Stomach (tissue), 9 donors: Measurements from ENCODE around the gene HHIP. TPM values are rescaled to one million over a fixed set of nuclear protein-coding genes. Genes with fewer than 3 reads are reported as not detected.

Source experiments
- DNase-seq, 2 donors: peaks; one replicate each; pipeline versions ENCODE4 v3.0.0 to v3.0.0-alpha.2; 2013 to 2019
- H3K27ac ChIP-seq, 5 donors: fragments of 200-600 bp in 4 of 5; sonication (generic) in 4 of 5; one replicate each; pipeline ENCODE4 v1.5.1; 2013 to 2019; ENCODE audit warnings: mild to moderate bottlenecking in 1 of 5, moderate library complexity in 1 of 5
- H3K27me3 ChIP-seq, 3 donors: fragments of 200-600 bp; sonication (generic); one replicate each; pipeline ENCODE4 v1.5.1; 2017 to 2019; ENCODE audit warnings: mixed run types in 1 of 3
- H3K36me3 ChIP-seq, 4 donors: fragments of 200-600 bp; sonication (generic); 1 replicate in 3 of 4; 2 replicates in 1 of 4; pipeline ENCODE4 v1.5.1; 2016 to 2019
- H3K4me1 ChIP-seq, 4 donors: fragments of 200-600 bp; sonication (generic); one replicate each; pipeline ENCODE4 v1.5.1; 2016 to 2019
- H3K4me3 ChIP-seq, 4 donors: fragments of 200-600 bp; sonication (generic) in 3 of 4; one replicate each; pipeline ENCODE4 v1.5.1; 2016 to 2019; ENCODE audit warnings: mild to moderate bottlenecking in 1 of 4
- H3K9me3 ChIP-seq, 4 donors: fragments of 200-600 bp; sonication (generic); one replicate each; pipeline ENCODE4 v1.5.1; 2016 to 2019
- EP300 ChIP-seq: sonication (generic); formaldehyde crosslinking; IDR thresholded peaks from one replicate; pipeline ENCODE4 v1.6.1; 2017; ENCODE audit warnings: antibody characterized with exemption
- POLR2A ChIP-seq, 4 donors: fragments of 450-650 bp; IDR thresholded peaks; one replicate each; pipeline ENCODE4 v1.6.1; 2016; ENCODE audit warnings: antibody characterized with exemption in 4 of 4, control low read depth in 2 of 4, mild to moderate bottlenecking in 1 of 4, moderate library complexity in 1 of 4
- POLR2AphosphoS5 ChIP-seq, 3 donors: sonication (generic); formaldehyde crosslinking; IDR thresholded peaks; one replicate each; pipeline ENCODE4 v1.6.1; 2016; ENCODE audit warnings: antibody characterized with exemption in 3 of 3
- WGBS, 5 donors: extraction: QIAGEN DNeasy Blood & Tissue Kit in 3 of 5; methylation state at CpG; one replicate each; pipeline versions ENCODE4 v1.1.5 to v1.1.7; 2013 to 2018; 5-methylcytosine and 5-hydroxymethylcytosine counted together
- intact Hi-C: fragments of 100-400 bp; cut with DNase I; formaldehyde crosslinking; loops from one replicate; pipeline ENCODE4 v1.15.1; 2023; ENCODE audit warnings: low total_unique reads
- polyA plus RNA-seq, 3 donors: library from polyadenylated mRNA; stranded (reverse); fragments of 200-250 nt; gene quantifications; one replicate each; pipeline ENCODE4 v1.2.3, GENCODE V29; 2013
- total RNA-seq, 5 donors: library from RNA; depleted of rRNA; stranded (reverse); fragments of >200 nt; gene quantifications; one replicate each; pipeline versions ENCODE4 v1.1.0 to v1.2.3, GENCODE V29; 2014 to 2016
- TF ChIP-seq, protein P1 (sequence below), 7 experiments: fragments of 450-650 bp in 4 of 7; fragments of 200-600 bp in 3 of 7; sonication (generic) in 3 of 7; IDR thresholded peaks; one replicate each; pipeline ENCODE4 v1.5.1; 2016 to 2019; ENCODE audit warnings: antibody characterized with exemption in 7 of 7, control low read depth in 2 of 7, mild to moderate bottlenecking in 1 of 7
- donor health status: healthy with polysubstance abuse.
- donor health status: Bipolar disorder and iron deficiency.
- donor health status: healthy.

The HHIP gene
- total and polyA plus RNA-seq, 8 donors, result 0.29 to 33.0 (median 3.5) TPM; not detected in 1

DNA sequence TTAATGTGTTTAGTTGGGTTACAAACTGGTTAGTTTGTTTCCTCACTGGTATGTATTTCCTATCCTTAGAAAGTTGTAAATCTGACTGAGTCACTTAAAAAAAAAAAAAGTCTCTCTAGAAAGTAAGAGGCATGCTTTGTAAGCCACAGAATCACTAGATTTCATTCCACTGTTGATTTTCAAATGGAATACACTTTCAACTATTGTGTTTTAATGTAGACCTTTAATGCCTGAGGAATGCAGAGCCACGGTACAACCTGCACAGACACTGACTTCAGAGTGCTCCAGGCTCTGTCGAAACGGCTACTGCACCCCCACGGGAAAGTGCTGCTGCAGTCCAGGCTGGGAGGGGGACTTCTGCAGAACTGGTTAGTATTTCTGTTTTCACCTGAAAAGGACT is 88.6 kb downstream of the HHIP start:
- no peak overlapping the region for H3K4me3 ChIP-seq
- 21 to 35% (median 25%) methylated on average over 4 of the region's 4 CpGs for WGBS, 5 donors
- no peak overlapping the region for H3K27ac ChIP-seq
- H3K36me3 ChIP-seq, result no peaks in the 10 kb centered on the region
- no peaks in the 10 kb centered on the region for H3K9me3 ChIP-seq
- intact Hi-C loops, result no loop called here
- H3K4me1 ChIP-seq, result no peaks in the 10 kb centered on the region
- no peaks in the 10 kb centered on the region for H3K27me3 ChIP-seq
- TF ChIP-seq EP300 (no peak), POLR2A (IDR thresholded peaks at IDR 0.05) (no peak), POLR2AphosphoS5 (IDR thresholded peaks at IDR 0.05) (no peak)
- TF ChIP-seq, protein P1, sequence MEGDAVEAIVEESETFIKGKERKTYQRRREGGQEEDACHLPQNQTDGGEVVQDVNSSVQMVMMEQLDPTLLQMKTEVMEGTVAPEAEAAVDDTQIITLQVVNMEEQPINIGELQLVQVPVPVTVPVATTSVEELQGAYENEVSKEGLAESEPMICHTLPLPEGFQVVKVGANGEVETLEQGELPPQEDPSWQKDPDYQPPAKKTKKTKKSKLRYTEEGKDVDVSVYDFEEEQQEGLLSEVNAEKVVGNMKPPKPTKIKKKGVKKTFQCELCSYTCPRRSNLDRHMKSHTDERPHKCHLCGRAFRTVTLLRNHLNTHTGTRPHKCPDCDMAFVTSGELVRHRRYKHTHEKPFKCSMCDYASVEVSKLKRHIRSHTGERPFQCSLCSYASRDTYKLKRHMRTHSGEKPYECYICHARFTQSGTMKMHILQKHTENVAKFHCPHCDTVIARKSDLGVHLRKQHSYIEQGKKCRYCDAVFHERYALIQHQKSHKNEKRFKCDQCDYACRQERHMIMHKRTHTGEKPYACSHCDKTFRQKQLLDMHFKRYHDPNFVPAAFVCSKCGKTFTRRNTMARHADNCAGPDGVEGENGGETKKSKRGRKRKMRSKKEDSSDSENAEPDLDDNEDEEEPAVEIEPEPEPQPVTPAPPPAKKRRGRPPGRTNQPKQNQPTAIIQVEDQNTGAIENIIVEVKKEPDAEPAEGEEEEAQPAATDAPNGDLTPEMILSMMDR (IDR thresholded peaks at IDR 0.05), result no peak
- no peak for DNase-seq

DNA sequence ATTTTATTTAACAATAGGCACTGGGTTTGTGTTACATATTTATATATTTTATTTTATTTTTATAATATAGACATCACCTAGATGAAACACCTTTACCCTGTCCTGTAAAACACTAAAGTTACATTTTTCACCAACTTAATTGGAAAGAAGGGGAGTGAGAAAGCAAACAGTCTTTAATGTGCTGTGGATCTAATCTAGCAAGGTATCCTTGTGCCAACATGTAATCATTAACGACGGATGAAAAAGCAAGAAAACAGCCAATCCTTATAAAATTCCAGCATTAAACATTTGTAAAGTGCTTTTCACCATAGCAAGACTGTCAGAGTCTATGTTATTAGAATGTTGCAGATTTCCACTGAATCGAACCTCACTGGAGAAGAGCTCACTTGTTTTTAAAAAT is 92.7 kb downstream of the HHIP start:
- Histone ChIP-seq H3K9me3 (no peaks in the 10 kb centered on the region), H3K27me3 (no peaks in the 10 kb centered on the region), H3K27ac (no peak overlapping the region), H3K4me3 (no peak overlapping the region), H3K36me3 (no peaks in the 10 kb centered on the region), H3K4me1 (no peaks in the 10 kb centered on the region)
- no peak for DNase-seq
- no peak for TF ChIP-seq EP300
- no peak for TF ChIP-seq POLR2AphosphoS5 (IDR thresholded peaks at IDR 0.05)
- TF ChIP-seq, protein P1 (IDR thresholded peaks at IDR 0.05), result no peak
- TF ChIP-seq POLR2A (IDR thresholded peaks at IDR 0.05), result no peak
- WGBS, 5 donors, result 36 to 54% (median 45%) methylated on average over 3 of the region's 3 CpGs
- intact Hi-C loops, result no loop called here

DNA sequence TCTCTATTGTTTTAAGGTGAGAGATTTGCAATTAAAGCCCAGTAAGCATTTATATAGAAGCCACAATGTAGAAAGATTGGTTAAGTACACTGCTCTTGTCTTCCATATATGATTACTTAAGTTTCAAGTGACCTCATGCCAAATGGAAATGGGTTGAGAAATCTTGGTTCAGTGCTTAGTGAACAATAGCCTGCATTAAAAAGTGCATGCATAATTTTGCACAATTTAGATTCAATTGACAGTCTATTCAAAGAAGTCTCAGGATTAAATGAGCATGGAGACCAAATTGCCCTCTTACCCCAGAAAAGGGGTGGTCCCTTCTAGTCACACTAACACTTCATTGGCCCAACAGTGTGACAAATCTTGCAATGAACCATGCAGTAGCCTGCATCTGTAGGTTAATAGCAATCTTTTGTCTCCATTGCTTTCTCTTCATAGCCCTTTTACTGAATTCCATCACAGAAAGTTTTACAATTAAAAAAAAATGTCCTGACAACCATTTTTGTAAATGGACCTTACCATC is 93.6 kb downstream of the HHIP start:
- intact Hi-C loops, result no loop called here
- H3K4me1 ChIP-seq, result no peaks in the 10 kb centered on the region
- no peaks in the 10 kb centered on the region for H3K36me3 ChIP-seq
- no peaks in the 10 kb centered on the region for H3K27me3 ChIP-seq
- H3K4me3 ChIP-seq, result no peak overlapping the region
- no peak for TF ChIP-seq POLR2A (IDR thresholded peaks at IDR 0.05)
- TF ChIP-seq POLR2AphosphoS5 (IDR thresholded peaks at IDR 0.05), result no peak
- TF ChIP-seq, protein P1 (IDR thresholded peaks at IDR 0.05), result no peak
- TF ChIP-seq EP300, result no peak
- H3K27ac ChIP-seq, result no peak overlapping the region
- no peak for DNase-seq
- no peaks in the 10 kb centered on the region for H3K9me3 ChIP-seq

DNA sequence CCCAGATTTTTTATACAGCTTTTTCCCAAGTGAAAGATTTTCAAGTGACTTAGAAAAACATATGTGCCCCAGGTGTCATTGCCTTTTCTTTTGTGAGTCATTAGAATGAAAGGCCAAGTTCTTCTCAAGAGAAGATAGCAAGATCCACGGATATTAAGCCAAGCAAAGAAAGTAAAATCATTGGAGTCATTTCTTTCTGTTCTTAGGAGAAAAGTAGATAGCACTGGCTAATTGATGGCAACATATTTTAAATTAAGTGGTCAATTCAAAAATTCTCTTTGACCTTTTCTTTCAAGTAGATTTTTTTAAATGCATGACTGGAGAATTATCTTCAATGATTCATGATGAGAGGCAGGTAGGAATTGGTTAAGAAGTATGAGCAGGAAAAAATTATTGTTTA is 94.4 kb downstream of the HHIP start:
- no peak for DNase-seq
- H3K9me3 ChIP-seq, result no peaks in the 10 kb centered on the region
- 44 to 66% (median 50%) methylated on average over 1 of the region's 1 CpG for WGBS, 5 donors
- TF ChIP-seq POLR2AphosphoS5 (IDR thresholded peaks at IDR 0.05) (no peak), POLR2A (IDR thresholded peaks at IDR 0.05) (no peak), EP300 (no peak)
- TF ChIP-seq, protein P1 (IDR thresholded peaks at IDR 0.05), result no peak
- intact Hi-C loops, result no loop called here
- no peaks in the 10 kb centered on the region for H3K4me1 ChIP-seq
- no peaks in the 10 kb centered on the region for H3K36me3 ChIP-seq
- H3K4me3 ChIP-seq, result no peak overlapping the region
- no peak overlapping the region for H3K27ac ChIP-seq
- no peaks in the 10 kb centered on the region for H3K27me3 ChIP-seq
